Activated CD4-positive, CD25-positive, alpha-beta regulatory T cell (primary cell): ENCODE measurements around the gene DOHH.
"Not testable (repeated sequence)": the region's sequence is repeated elsewhere in the genome, so short reads cannot be mapped to it uniquely, and the experiment has no call there.

Source experiments
- DNase-seq, 4 experiments: peaks; one replicate each; lab custom pipeline; 2025; lab: John Stamatoyannopoulos, UW

Gene DOHH

DNA sequence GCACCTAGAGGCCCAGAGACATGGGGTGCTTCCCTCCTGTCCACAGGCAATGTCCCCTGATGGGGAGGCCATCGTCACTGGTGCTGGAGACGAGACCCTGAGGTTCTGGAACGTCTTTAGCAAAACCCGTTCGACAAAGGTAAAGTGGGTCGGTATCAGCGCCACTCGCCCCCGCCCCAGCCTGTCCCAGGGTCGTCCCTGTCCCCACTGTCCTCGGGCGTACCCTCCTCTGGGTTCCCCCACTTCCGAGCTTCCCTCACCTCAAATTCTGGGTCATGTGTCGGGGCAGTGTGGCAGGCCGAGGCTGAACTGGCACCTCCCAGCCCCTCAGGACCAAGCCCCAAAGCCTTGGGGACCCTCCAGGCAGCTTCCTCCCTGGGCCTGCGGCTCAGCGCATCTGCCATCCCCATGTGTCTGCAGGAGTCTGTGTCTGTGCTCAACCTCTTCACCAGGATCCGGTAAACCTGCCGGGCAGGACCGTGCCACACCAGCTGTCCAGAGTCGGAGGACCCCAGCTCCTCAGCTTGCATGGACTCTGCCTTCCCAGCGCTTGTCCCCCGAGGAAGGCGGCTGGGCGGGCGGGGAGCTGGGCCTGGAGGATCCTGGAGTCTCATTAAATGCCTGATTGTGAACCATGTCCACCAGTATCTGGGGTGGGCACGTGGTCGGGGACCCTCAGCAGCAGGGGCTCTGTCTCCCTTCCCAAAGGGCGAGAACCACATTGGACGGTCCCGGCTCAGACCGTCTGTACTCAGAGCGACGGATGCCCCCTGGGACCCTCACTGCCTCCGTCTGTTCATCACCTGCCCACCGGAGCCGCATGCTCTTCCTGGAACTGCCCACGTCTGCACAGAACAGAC lies 34.1 kb upstream of the DOHH start:
- no peak for DNase-seq

GRCh38 chr19:3533563-3534216 lies 33.2 kb upstream of the DOHH start:
- no peak for DNase-seq

DNA sequence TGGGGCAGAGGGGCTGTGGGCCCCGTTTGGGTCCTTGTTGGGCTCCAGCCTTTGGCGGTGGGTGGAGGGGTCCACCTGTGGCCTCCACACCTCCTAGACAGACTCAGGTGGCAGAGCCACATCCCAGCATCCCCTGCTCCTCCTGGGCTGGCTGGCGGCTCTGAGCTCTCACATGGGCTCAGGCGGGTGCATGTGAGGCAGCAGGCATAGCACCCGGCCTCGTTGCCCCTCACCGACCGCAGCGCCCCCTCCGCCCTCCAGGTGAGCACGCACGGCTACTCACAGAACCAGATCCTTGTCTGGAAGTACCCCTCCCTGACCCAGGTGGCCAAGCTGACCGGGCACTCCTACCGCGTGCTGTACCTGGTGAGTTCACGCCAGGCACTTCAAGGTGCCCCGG lies 32.6 kb upstream of the DOHH start:
- DNase-seq, result no peak

DNA sequence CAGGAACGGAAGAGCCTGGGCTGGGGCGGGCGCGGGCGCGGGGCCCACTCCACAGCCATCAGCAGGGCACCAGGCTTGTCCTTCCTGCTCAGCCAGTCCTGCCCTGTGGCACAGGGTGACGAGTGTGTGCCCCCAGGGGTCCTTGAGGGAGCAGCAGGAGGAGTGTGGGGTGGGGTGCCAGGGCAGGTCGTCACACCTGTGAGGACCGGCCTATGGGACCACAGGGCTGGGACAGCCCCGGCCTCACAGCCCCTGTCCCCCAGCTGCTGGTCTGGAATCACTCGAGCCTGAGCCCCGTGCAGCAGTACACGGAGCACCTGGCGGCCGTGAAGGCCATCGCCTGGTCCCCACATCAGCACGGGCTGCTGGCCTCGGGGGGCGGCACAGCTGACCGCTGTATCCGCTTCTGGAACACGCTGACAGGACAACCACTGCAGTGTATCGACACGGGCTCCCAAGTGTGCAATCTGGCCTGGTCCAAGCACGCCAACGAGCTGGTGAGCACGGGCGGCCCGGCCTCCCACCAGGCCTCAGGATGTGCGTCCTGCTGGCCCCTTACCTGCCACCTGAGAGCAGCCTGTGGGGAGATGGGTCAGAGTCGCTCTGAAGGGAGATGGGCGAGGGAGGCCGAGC lies 31.8 kb upstream of the DOHH start:
- DNase-seq, result no peak

DNA sequence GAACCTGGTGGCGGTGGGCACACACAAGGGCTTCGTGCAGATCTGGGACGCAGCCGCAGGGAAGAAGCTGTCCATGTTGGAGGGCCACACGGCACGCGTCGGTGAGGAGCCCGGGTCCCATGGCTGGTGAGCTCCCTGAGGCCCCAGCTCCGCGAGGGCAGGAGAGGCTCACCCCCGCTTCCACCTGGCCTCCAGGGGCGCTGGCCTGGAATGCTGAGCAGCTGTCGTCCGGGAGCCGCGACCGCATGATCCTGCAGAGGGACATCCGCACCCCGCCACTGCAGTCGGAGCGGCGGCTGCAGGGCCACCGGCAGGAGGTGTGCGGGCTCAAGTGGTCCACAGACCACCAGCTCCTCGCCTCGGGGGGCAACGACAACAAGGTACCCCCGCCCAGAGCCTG lies 31.2 kb upstream of the DOHH start:
- DNase-seq, result no peak

DNA sequence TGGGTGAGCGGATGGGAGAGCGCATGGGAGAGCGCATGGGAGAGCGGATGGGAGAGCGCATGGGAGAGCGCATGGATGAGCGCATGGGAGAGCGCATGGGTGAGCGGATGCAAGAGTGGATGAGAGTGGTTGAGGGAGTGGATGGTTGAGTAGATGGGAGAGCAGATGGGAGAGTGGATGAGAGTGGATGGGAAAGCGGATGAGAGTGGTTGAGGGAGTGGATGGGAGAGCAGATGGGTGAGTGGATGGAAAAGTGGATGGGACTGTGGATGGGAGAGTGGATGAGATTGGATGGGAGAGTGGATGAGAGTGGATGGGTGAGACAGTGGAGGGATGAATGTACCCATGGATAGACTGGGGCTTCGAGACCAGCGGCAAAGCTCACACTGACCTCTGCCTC lies 29.9 kb upstream of the DOHH start:
- no peak for DNase-seq

DNA sequence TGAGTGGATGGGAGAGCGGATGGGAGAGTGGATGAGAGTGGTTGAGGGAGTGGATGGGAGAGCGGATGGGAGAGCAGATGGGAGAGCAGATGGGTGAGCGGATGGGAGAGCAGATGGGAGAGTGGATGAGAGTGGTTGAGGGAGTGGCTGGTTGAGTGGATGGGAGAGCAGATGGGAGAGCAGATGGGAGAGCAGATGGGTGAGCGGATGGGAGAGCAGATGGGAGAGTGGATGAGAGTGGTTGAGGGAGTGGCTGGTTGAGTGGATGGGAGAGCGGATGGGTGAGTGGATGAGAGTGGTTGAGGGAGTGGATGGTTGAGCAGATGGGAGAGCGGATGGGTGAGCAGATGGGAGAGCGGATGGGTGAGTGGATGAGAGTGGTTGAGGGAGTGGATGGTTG lies 28.8 kb upstream of the DOHH start:
- DNase-seq, result not testable (repeated sequence)

DNA sequence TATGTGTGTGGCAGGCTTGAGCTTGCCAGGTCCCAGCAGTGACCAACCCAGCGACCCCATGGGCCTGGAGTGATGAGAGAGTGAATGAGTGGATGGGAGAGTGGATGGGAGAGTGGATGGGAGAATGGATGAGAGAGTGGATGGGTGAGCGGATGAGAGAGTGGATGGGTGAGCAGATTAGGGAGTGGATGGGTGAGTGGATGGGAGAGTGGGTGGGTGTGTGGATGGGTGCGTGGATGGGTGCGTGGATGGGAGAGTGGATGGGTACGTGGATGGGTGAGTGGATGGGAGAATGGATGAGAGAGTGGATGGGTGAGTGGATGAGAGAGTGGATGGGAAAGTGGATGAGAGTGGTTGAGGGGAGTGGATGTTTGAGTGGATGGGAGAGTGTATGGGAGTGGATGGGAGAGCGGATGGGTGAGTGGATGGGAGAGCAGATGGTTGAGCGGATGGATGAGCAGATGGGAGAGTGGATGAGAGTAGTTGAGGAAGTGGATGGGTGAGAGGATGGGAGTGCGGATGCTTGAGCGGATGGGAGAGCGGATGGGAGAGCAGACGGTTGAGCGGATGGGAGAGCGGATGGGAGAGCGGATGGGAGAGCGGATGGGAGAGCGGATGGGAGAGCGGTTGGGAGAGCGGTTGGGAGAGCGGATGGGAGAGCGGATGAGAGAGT lies 28.2 kb upstream of the DOHH start:
- DNase-seq, result no peak

DNA sequence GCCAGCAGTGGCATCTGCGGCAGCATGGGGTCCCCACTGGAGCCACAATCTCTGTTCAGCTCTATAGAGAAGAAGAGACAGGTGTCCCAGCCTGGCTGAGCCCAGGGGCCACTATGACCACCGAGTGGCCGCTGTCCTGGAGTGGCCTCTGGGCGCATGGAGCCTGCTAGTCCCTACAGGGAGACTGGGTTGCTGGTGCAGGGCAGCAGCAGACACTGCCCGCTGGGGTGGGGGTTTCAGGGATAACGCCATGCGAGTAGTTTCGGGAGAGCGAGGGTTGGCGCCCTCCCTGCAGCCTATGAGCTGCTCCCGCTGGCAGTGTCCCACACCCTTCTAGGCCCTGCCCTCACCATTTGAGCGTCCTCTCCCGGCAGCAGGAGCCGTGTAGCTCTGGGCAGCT lies 27.6 kb upstream of the DOHH start:
- no peak for DNase-seq

- no peak for DNase-seq
Measured at GRCh38 chr19:3527238-3527910, 26.9 kb upstream of the DOHH start.

GRCh38 chr19:3526507-3527237 lies 26.2 kb upstream of the DOHH start:
- DNase-seq, result no peak

DNA sequence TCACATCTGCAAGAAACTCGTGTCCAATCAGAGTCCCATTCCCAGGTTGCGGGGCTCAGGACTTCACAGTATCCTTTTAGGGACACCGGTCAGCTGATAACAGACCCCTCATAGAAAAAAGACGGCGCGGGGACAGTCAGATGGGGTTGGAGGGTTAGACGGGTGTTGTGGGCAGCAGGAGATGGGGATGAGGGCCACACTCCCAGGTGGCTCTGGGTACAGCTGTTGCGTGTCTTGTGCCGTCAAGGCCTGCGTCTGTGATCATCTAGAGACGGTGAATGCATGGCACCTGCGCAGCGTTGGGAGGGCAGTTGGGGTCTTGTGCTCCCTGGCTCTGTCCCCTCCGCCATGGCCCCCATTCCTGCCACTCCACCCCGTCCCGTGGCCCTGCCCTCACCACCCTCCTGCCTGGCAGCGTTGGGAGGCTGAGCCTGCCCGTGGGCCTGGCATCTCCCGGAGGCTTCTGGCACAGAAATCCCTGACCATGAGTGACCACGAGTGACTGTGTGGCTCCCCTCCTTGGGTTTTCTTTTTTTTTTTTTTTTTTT lies 24.5 kb upstream of the DOHH start:
- no peak for DNase-seq

GRCh38 chr19:3524078-3524842 lies 23.8 kb upstream of the DOHH start:
- DNase-seq, result no peak

DNA sequence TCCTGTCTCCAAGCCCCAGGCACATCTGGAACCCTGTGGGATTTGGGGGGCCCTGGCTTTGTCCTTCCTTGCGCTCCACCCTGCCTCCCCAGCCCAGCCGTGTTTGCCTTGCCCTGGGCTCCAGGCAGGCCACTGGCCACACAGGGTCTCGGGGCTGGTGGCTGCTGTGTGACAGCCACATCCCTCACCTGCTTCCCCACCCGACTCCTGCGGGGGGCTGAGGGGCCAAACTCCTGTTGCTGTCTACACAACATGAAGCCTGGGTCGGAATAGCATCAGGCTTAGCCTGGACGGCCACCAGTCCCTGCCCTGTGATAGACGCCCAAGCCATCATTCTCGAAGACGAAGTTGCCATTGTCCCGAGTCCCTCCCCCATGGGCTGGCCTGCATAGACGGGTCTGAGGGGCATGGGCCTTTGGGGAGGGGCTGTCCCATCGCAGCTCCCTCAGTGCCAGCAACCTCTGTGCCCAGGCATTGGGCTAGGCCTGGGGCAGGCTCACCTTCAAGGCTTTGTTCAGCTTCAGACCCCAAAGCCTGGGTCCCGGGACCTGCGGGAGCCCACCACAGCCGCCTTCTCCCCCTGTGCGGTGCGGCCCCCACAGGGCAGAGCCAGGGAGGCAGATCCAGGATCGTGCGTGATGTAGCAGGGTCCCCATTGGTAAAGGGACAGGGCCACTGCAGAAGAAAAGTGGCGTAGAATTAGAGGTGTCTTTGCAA lies 23.0 kb upstream of the DOHH start:
- no peak for DNase-seq

GRCh38 chr19:3522421-3523360 lies 22.2 kb upstream of the DOHH start:
- no peak for DNase-seq

- DNase-seq, result no peak
Measured at GRCh38 chr19:3521104-3521445, 20.6 kb upstream of the DOHH start.

- no peak for DNase-seq
Measured at GRCh38 chr19:3520166-3521103, 20.0 kb upstream of the DOHH start.
